ENCODE results near the gene AATK.

The AATK gene

GRCh38 chr17:81163703-81164370 is 2.2 kb downstream of the AATK start:
- in situ Hi-C loops (cut with HindIII; ENCODE audit: low sequenced_read_pairs) = no loop called here
- H3K4me3 ChIP-seq (ENCODE audit: low read depth, low read length) = no peak overlapping the region
- TF ChIP-seq CTCF (IDR thresholded peaks at IDR 0.05; ENCODE audit: low read depth, low read length) = no peak
- no peak for DNase-seq (ENCODE audit: low read depth, low spot score)

GRCh38 chr17:81163051-81163695 is 2.8 kb downstream of the AATK start:
- no peak for TF ChIP-seq CTCF (IDR thresholded peaks at IDR 0.05; ENCODE audit: low read depth, low read length)
- in situ Hi-C loops (cut with HindIII; ENCODE audit: low sequenced_read_pairs) = no loop called here

GRCh38 chr17:81162491-81162890 is 3.5 kb downstream of the AATK start:
- H3K4me3 ChIP-seq (ENCODE audit: low read depth, low read length) = no peak overlapping the region
- in situ Hi-C loops (cut with HindIII; ENCODE audit: low sequenced_read_pairs) = no loop called here
- DNase-seq (ENCODE audit: low read depth, low spot score) = no peak
- TF ChIP-seq CTCF (IDR thresholded peaks at IDR 0.05; ENCODE audit: low read depth, low read length) = no peak

More at GRCh38 chr17:81163051-81163695, 2.8 kb downstream of the AATK start:
- DNase-seq (ENCODE audit: low read depth, low spot score) = no peak
- no peak overlapping the region for H3K4me3 ChIP-seq (ENCODE audit: low read depth, low read length)

GRCh38 chr17:81161972-81162371 is 4.0 kb downstream of the AATK start:
- no peak for DNase-seq (ENCODE audit: low read depth, low spot score)
- TF ChIP-seq CTCF (IDR thresholded peaks at IDR 0.05; ENCODE audit: low read depth, low read length) = no peak
- in situ Hi-C loops (cut with HindIII; ENCODE audit: low sequenced_read_pairs) = no loop called here
- no peak overlapping the region for H3K4me3 ChIP-seq (ENCODE audit: low read depth, low read length)

- in situ Hi-C loops (cut with HindIII; ENCODE audit: low sequenced_read_pairs) = no loop called here
- H3K4me3 ChIP-seq (ENCODE audit: low read depth, low read length) = no peak overlapping the region
- TF ChIP-seq CTCF (IDR thresholded peaks at IDR 0.05; ENCODE audit: low read depth, low read length) = no peak
- DNase-seq (ENCODE audit: low read depth, low spot score) = no peak
These were observed 4.5 kb downstream of the AATK start for GRCh38 chr17:81161536-81161935.

GRCh38 chr17:81160747-81161453 is 5.1 kb downstream of the AATK start:
- TF ChIP-seq CTCF (IDR thresholded peaks at IDR 0.05; ENCODE audit: low read depth, low read length) = no peak
- in situ Hi-C loops (cut with HindIII; ENCODE audit: low sequenced_read_pairs) = no loop called here
- no peak overlapping the region for H3K4me3 ChIP-seq (ENCODE audit: low read depth, low read length)
- DNase-seq (ENCODE audit: low read depth, low spot score) = no peak
